Caco-2 (cell line): ENCODE data around the gene TBC1D2B. TPM values are rescaled to one million over a fixed set of nuclear protein-coding genes. Genes with fewer than 3 reads are reported as not detected.
A peak's percentile ranks its signal among the peaks of the same experiment; 100 is the strongest.

Source experiments
- BruUV-seq: library from RNA; stranded (reverse); fragments of 400-500 nt; replicated peaks from 2 replicates; lab custom pipeline; 2021; lab: Mats Ljungman, UMichigan
- CTCF ChIA-PET: fragments of 300-600 bp; sonication (Branson Sonifier 250); formaldehyde crosslinking; loops from one replicate; lab custom pipeline; 2022; ENCODE audit warnings: antibody characterized with exemption; lab: Charles Lee
- POLR2A ChIA-PET: fragments of 300-600 bp; sonication (Branson Sonifier 250); formaldehyde crosslinking; loops from one replicate; lab custom pipeline; 2022; ENCODE audit warnings: antibody characterized with exemption; lab: Charles Lee
- DNase-seq, 2 experiments: peaks; one replicate each; pipeline versions ENCODE4 v3.0.0 to v3.0.0-alpha.2; 2020 to 2022
- H3K27me3 ChIP-seq: replicated peaks from 2 replicates; pipeline ENCODE4 v1.6.0; 2011; ENCODE audit warnings: low read length; ENCODE audit not compliant: control insufficient read depth, insufficient read depth
- H3K36me3 ChIP-seq: 2 replicates; pipeline ENCODE4 v1.5.1; 2011; ENCODE audit warnings: low read length; ENCODE audit not compliant: control insufficient read depth, insufficient read depth
- H3K4me1 ChIP-seq: fragments of 250-450 bp; sonication (Bioruptor Pico); 2 replicates; pipeline ENCODE4 v1.5.1; 2020; ENCODE audit warnings: mild to moderate bottlenecking
- H3K4me3 ChIP-seq: 2 replicates; pipeline ENCODE4 v1.5.1; 2011; ENCODE audit warnings: low read depth, mild to moderate bottlenecking, control low read depth, low read length
- H3K9me3 ChIP-seq: fragments of 250-450 bp; sonication (Bioruptor Pico); 2 replicates; pipeline ENCODE4 v1.5.1; 2020; ENCODE audit warnings: mild to moderate bottlenecking, moderate library complexity
- H3K27ac Mint-ChIP-seq: one replicate; pipeline ENCODE4 v1.8.0; 2022; ENCODE audit warnings: mixed read lengths; ENCODE audit not compliant: unreplicated experiment
- H3K27me3 Mint-ChIP-seq: one replicate; pipeline ENCODE4 v1.8.0; 2022; ENCODE audit warnings: mixed read lengths; ENCODE audit not compliant: insufficient read depth, unreplicated experiment
- H3K36me3 Mint-ChIP-seq: one replicate; pipeline ENCODE4 v1.8.0; 2022; ENCODE audit warnings: mild to moderate bottlenecking, mixed read lengths; ENCODE audit not compliant: insufficient read depth, unreplicated experiment
- H3K4me1 Mint-ChIP-seq: one replicate; pipeline ENCODE4 v1.8.0; 2022; ENCODE audit warnings: low read depth, mixed read lengths; ENCODE audit not compliant: unreplicated experiment
- H3K4me3 Mint-ChIP-seq: one replicate; pipeline ENCODE4 v1.8.0; 2022; ENCODE audit warnings: mild to moderate bottlenecking, moderate library complexity, mixed read lengths; ENCODE audit not compliant: unreplicated experiment
- H3K9me3 Mint-ChIP-seq: one replicate; pipeline ENCODE4 v1.8.0; 2022; ENCODE audit warnings: mixed read lengths; ENCODE audit not compliant: unreplicated experiment
- intact Hi-C: fragments of 100-400 bp; cut with micrococcal nuclease; formaldehyde crosslinking; loops from one replicate; pipeline ENCODE4 v1.10.0; 2022; ENCODE audit not compliant: unreplicated experiment
- total RNA-seq: library from RNA; stranded (reverse); gene quantifications from 2 replicates; pipeline ENCODE4 v1.2.3, GENCODE V29; 2022
- TF ChIP-seq, protein P1 (sequence below), 2 experiments: fragments of 200-600 bp in 1 of 2; IDR thresholded peaks; 1 replicate in 1 of 2; 2 replicates in 1 of 2; pipeline versions ENCODE4 v1.5.1 to v1.8.0; 2011 to 2022; ENCODE audit warnings: antibody characterized with exemption in 1 of 2, control low read depth in 1 of 2, inconsistent platforms in 1 of 2, low read depth in 1 of 2, low read length in 1 of 2, mild to moderate bottlenecking in 1 of 2, moderate library complexity in 1 of 2; ENCODE audit not compliant: insufficient read depth in 1 of 2, severe bottlenecking in 1 of 2, unreplicated experiment in 1 of 2

The TBC1D2B gene
- total RNA-seq, 1 experiment from 2014 or later: 18.3 TPM

- Mint-ChIP-seq H3K27me3 (no peaks in the 10 kb centered on the region), H3K9me3 (no peaks in the 10 kb centered on the region), H3K4me1 (peaks cover 6% of the 10 kb centered on the region), H3K27ac (no peak overlapping the region), H3K36me3 (no peaks in the 10 kb centered on the region), H3K4me3 (no peak overlapping the region)
- Histone ChIP-seq H3K9me3 (no peaks in the 10 kb centered on the region), H3K36me3 (no peaks in the 10 kb centered on the region), H3K4me1 (peaks cover 22% of the 10 kb centered on the region; the same call in 1 of the 2 replicates), H3K27me3 (no peaks in the 10 kb centered on the region), H3K4me3 (no peak overlapping the region)
- intact Hi-C loops: no loop called here
- DNase-seq: peak in 1 of 2 experiments; percentile 31
- BruUV-seq: no TSS peak
- TF ChIP-seq, protein P1, sequence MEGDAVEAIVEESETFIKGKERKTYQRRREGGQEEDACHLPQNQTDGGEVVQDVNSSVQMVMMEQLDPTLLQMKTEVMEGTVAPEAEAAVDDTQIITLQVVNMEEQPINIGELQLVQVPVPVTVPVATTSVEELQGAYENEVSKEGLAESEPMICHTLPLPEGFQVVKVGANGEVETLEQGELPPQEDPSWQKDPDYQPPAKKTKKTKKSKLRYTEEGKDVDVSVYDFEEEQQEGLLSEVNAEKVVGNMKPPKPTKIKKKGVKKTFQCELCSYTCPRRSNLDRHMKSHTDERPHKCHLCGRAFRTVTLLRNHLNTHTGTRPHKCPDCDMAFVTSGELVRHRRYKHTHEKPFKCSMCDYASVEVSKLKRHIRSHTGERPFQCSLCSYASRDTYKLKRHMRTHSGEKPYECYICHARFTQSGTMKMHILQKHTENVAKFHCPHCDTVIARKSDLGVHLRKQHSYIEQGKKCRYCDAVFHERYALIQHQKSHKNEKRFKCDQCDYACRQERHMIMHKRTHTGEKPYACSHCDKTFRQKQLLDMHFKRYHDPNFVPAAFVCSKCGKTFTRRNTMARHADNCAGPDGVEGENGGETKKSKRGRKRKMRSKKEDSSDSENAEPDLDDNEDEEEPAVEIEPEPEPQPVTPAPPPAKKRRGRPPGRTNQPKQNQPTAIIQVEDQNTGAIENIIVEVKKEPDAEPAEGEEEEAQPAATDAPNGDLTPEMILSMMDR (IDR thresholded peaks at IDR 0.05; ENCODE audit: insufficient read depth in 1 of 2, low read depth in 1 of 2, low read length in 1 of 2, severe bottlenecking in 1 of 2, unreplicated experiment in 1 of 2): no peak
- POLR2A ChIA-PET: interaction anchor here (0.6 kb wide), 1 partner anchor 373 kb away, joined by 6 read pairs; no protein-coding TSS in a partner anchor
- CTCF ChIA-PET: interaction anchor here (0.6 to 1.0 kb wide), 3 partner anchors 9 to 177 kb away, joined by 3 to 5 read pairs (median 4); no protein-coding TSS in a partner anchor
These were observed 12.1 kb downstream of the TBC1D2B start for GRCh38 chr15:78065284-78065872.

DNA sequence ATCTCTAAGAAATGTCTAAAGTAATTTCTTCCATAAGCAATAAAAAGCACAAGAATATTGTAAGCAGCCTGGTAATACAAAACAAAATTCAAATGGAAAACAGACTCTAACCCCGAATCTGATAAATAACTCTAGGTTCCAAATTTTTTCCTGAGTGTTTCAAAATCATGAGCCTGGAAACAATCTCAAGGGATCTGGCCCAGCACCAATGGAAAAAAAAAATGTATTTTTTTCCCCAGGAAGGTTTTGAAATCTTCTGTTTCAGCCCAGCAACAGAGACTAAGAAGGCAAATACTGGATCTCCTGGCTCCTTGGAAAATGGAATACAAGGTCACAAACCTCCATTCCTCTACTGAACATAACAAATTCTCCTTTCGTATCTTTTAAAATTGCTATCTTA is 13.0 kb downstream of the TBC1D2B start:
- Mint-ChIP-seq H3K36me3 (no peaks in the 10 kb centered on the region), H3K27ac (no peak overlapping the region), H3K27me3 (no peaks in the 10 kb centered on the region), H3K4me3 (no peak overlapping the region), H3K9me3 (no peaks in the 10 kb centered on the region), H3K4me1 (peaks cover 6% of the 10 kb centered on the region)
- no peaks in the 10 kb centered on the region for H3K36me3 ChIP-seq
- H3K4me1 ChIP-seq: peaks cover 22% of the 10 kb centered on the region; the same call in 1 of the 2 replicates
- H3K4me3 ChIP-seq: no peak overlapping the region
- TF ChIP-seq, protein P1 (IDR thresholded peaks at IDR 0.05; ENCODE audit: insufficient read depth in 1 of 2, low read depth in 1 of 2, low read length in 1 of 2, severe bottlenecking in 1 of 2, unreplicated experiment in 1 of 2): no peak
- CTCF ChIA-PET: no interaction called here
- no peaks in the 10 kb centered on the region for H3K27me3 ChIP-seq
- intact Hi-C loops: no loop called here
- DNase-seq: no peak
- BruUV-seq: no TSS peak
- POLR2A ChIA-PET: no interaction called here
- H3K9me3 ChIP-seq: no peaks in the 10 kb centered on the region

- Mint-ChIP-seq H3K4me3 (no peak overlapping the region), H3K36me3 (no peaks in the 10 kb centered on the region), H3K9me3 (no peaks in the 10 kb centered on the region), H3K27me3 (no peaks in the 10 kb centered on the region), H3K27ac (no peak overlapping the region), H3K4me1 (peaks cover 6% of the 10 kb centered on the region)
- intact Hi-C loops: no loop called here
- peaks cover 22% of the 10 kb centered on the region; the same call in 1 of the 2 replicates for H3K4me1 ChIP-seq
- TF ChIP-seq, protein P1 (IDR thresholded peaks at IDR 0.05; ENCODE audit: insufficient read depth in 1 of 2, low read depth in 1 of 2, low read length in 1 of 2, severe bottlenecking in 1 of 2, unreplicated experiment in 1 of 2): no peak
- ChIA-PET POLR2A (no interaction called here), CTCF (interaction anchor here (0.6 kb wide), 1 partner anchor 9 kb away, joined by 3 read pairs; no protein-coding TSS in a partner anchor)
- no peaks in the 10 kb centered on the region for H3K27me3 ChIP-seq
- no peak for DNase-seq
- H3K9me3 ChIP-seq: no peaks in the 10 kb centered on the region
- H3K4me3 ChIP-seq: no peak overlapping the region
- H3K36me3 ChIP-seq: no peaks in the 10 kb centered on the region
- BruUV-seq: no TSS peak
These were observed 13.5 kb downstream of the TBC1D2B start for GRCh38 chr15:78063970-78064385.
